NCI-H774 (cell line): ENCODE data around the gene ASIC1.
"Not testable (repeated sequence)": the region's sequence is repeated elsewhere in the genome, so short reads cannot be mapped to it uniquely, and the experiment has no call there.

ENCODE experiments used
- DNase-seq: peaks from one replicate; lab custom pipeline; 2025; lab: John Stamatoyannopoulos, UW

ASIC1 gene

DNA sequence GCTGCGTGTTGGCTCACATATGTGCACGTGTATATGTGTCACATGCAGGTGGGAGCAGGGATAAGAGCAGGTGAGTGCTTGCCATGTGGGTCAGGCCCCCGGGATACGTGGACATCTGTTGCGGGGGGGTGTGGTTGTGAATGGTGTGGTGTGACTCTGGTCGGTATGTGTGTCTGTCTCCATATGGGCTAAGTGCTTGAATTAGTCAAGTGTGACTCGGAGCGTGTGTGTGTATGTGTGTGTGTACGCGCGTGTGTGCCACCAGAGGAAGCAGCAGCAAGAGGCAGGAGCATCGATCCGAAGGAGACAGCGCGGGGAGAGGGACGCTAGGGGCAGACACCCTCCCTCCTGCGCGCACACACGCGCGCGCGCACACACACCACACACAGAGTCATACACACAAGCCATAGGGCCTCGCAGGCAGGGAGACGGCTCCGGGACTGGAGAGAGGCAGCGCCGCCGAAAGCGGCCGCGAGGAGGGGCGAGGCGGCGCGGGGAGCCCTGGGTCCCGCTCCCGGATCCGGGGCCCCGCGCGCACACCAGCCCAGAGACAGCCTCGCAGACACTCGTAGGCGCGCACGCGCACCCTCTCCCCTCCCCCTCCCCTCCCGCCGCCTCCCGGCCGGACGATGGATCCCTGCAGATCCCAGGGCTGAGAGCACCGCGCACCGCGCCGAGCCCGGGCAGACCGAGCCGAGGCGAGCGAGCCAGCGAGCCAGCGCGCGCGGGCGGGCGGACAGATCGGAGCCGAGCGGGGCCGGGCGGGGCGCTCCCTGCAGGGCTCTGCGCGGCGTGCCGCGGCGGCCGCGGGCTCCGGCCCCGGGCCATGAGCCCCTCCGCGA, at the start of gene ASIC1:
TSS of gene ASIC1 (plus strand) at position 597 of the 842 bp plus-strand sequence. CDS start 1,171 bp downstream, outside the sequence.
- DNase-seq: peak; percentile 57

DNA sequence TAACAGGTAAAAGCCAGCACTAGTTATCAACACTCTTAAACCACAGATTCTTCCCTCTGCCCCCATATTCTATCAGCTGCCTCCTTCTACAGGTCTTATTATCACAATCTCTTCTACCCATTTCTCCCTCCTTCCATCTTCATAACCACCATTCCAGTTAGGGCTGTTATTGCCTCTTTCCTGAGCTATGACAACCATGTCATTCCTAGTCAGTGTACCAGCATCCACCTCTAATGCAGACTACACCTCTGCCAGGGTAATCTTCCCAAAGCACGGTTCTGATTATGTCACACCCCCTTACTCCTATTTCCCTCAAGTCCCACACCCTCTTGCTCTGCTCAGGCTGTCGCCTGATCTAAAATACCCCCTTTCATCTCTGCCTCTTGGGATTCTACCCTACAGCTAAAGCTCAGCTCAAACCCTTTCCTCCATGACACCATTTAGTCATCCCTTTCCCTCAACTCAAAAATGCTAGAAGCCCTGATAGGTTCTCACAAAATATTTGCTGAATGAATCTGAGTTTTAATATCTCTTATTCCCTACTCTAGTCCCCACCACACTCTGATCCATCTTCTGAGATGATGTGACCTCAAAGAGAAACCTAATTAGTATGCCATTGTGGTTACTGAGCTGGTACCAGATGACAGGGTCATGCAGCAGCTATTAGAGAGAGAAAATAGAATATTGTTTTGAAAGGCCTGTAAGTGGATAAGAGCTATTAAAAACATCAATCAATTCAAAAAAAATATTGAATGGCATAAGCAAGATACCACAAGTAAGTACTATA, 43.8 kb upstream of the ASIC1 start:
- no peak for DNase-seq

DNA sequence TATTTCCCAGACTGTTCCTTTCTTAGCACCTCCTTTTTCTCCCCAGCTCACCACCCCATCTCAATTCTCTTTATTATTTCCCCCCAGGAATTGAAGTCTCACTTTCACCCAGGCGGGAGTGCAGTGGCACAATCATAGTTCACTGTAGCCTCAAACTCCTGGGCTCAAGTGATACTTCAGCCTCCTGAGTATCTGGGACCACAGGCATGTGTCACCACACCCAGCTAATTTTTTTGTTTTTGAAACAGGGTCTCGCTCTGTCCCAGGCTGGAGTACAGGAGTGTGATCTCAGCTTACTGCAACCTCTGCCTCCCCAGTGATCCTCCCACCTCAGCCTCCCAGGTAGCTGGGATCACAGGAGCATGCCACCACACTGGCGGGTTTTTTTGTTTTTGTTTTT, 43.1 kb upstream of the ASIC1 start:
- DNase-seq: no peak

DNA sequence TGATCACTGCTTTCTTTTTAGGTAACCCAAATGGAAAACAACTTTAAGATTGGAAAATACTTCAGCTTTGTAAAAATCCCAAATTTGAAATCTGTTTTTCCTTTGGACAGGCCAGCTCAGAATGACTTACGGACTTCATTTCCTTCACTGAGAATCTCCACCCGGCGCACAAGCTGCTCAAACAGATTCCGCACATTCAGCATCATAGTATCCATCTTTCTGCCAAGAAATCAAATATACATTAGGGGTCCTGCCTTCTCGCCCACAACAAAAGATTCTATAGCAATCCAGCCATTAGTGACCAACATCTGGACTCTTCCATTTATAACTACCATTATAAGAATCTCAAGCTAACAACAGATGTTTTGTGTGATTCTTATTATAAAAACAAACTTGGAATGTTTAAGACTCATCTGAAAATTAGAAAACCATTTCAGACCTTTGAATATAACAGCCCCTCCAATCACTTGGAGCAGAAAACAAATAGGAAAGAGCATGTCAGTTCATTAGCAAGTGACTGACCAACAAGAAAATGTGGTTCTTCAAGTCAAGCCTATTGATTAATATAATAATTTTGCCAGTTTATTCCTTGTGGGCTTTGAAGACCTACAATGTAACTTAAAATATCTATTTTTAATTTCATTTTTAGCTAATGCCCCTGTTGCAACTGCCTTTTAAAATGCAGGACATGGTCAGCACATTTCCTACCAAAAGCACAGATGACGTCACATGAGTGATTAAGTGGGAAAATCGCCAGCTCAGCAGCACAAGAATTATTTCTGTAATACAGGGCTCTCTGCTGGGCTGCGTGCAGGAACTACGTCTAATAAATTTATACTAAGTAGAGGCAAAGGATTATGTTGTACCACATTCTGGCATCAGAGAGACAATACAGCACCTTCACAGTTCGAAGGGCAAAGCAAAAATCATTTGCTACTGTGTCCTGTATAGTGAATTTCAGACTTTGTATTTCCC, 40.6 kb upstream of the ASIC1 start:
- DNase-seq: no peak

DNA sequence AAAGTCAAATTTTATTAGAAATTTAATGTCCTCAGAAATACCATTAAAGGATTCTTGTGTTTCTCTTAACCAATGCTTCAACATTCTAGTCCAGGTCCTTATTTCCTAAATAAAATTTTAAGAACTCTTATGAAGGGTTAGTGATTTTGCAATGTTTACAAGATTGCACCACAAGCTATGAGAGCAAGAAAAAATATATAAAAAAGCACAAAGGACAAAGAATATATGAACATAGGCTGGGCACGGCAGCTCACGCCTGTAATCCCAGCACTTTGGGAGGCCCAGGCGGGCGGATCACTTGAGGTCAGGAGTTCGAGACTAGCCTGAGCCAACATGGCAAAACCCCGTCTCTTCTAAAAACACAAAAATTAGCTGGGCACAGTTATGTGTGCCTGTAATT, 39.8 kb upstream of the ASIC1 start:
- DNase-seq: no peak

DNA sequence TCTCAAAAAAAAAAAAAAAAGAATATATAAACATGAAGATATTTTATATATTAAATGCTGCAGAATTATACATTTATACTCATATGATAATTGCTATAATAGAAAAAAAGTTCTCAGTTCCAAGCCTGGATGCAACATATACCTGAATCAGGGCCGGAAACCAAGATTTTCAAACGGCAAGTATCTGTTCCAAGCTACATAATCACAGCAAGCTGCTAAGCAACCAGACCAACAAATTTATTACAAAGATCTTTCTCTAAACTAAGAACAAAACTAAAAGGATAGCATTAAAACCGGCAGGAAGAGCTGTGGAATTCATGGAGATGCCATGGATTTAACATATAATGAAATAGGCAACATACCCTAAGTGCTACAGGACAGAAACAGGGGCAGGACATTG, 39.2 kb upstream of the ASIC1 start:
- DNase-seq: no peak

DNA sequence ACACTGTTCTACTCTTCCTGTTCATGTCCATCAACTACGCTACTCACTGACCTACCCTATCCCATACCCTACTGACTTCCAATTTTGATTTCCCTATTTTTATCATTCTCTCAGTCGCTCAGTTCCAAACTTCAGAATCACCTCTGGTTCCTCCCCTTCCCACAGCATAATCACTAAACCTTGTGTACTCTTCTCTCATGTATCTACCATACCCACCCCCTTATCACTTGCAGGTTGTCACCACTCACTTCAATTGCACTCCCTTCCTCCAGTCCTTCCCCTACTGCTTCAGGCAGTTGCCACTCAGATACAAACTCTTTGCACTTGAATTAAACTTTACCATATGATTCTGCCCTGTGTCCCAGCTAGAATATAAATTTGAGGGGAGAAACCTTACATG, 38.4 kb upstream of the ASIC1 start:
- no peak for DNase-seq

DNA sequence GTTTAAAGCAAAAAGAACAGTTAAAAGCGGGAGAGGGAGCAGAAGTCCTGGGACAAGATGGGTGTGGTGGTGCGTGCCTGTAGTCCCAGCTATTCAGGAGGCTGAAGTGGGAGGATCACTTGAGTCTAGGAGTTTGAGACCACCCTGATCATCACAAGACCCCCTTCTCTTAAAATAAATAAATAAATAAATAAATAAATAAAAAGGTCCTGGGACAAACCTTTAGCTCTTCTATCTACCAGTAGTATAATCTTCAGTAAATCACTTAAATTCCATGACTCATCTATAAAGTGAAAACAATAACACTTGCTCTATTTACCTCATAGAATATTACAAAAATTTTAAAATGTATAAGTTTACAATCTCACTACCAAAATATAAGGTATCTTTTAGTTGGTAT, 37.9 kb upstream of the ASIC1 start:
- DNase-seq: no peak

DNA sequence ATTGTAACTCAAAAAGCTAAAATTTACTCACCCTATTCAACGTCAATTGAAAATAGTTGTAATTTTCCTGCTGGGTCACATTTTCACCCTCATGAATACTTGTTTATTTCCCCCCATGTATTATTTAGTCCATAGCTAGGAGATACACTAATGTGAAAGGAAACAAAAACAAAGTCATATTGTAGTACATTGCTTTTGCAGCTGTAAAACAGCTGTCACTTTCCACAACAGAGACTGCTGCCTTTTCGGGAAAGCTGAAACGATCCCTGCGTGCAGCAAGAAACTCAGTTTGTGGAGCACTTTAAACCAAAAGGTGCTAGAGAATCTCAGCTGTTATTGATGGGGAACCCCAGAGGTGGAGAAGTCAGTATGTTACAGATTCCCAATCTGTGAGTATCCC, 36.4 kb upstream of the ASIC1 start:
- DNase-seq: no peak

DNA sequence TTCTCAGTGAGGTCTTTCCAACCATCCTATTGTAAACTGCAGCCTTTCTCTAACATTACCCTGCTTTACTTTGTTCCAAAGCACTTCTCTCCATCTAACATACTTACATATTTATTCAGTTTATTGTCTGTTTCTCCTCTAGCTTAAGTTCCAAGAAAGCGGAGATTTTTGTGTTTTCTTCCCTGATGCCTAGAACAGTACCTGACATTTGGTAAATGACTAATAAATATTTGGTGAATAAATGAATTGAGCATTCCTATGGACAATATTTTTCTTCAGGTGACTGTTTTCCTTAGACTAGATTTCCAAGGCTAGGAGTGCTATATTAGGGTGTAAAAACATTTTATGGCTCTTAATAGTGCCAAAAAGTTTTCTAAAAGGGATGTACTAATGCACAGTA, 34.5 kb upstream of the ASIC1 start:
- no peak for DNase-seq

DNA sequence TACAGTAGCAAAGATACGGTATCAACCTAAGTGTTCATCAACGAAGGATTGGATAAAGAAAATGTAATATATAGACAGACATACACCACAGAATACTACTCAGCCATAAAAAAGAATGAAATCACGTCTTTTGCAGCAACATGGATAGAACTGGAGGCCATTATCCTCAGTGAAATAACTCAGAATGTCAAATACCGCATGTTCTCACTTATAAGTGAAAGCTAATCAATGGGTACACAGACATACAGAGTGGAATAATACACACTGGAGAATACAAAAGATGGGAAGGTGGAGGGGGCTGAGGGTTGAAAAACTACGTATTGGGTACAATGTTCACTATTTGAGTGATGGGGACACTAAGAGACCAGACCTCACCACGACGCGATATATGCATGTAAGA, 33.2 kb upstream of the ASIC1 start:
- no peak for DNase-seq

DNA sequence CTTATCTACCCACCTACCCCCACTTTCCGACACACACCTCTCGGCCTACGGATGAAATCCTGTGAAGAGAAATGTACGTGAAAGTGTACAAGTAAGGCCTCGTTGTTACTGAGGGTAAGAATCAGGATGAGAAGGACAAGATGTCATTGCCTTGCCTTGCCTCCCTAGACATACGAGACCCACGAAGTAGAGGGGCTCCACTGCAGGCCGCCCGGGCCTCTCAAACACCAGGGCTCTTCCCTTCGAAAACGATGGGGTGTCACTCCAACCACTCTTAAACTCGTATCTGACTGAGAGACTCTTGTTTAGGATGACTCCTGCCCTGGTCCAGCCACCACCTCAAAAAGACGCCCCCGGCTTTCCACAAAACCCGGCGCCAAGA, 32.6 kb upstream of the ASIC1 start:
- DNase-seq: no peak

DNA sequence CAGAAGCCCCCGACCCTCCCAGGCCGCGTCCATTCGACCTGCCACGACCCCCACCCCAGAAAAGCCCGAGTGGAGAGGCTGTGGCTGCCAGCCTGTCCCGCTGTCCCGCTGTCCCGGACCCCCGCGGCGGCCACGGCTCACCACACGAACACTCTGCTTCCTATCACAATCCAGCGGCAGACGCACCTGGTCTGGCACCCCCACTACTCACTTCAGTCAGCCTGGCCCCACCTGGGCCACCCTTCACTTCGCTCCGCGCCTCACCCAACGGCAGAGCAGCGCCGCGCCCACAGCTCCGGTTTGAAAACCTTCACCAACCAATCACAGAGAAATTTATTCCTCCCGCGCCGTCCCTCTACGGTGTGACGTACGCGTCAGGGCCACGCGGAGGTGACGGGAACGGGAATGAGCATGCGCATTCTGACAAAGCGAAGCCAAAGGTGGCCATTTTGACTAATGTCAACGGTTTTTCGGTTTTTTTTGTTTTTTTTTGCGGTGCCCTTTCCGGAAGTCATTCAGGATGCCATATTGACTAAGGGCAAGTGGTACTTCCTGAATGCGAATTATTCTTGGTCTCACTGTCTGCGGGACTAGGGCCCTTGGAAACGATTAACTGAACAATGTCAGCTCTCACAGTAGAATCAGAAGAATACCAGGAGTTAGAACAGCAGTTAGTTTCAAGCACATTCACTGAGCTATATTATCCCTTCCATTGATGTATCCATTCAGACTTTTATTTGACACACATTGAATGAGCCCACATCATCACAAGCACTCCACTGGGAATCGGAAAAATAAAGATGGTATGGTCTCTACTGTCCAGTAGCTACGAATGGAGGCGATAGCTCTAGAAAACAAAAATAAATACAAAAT, 32.0 kb upstream of the ASIC1 start, which contains the start of gene RACGAP1:
TSS of gene RACGAP1 (minus strand) at position 308 of the 873 bp plus-strand sequence. CDS start 8,779 bp downstream, outside the sequence.
- DNase-seq: peak; percentile 100

DNA sequence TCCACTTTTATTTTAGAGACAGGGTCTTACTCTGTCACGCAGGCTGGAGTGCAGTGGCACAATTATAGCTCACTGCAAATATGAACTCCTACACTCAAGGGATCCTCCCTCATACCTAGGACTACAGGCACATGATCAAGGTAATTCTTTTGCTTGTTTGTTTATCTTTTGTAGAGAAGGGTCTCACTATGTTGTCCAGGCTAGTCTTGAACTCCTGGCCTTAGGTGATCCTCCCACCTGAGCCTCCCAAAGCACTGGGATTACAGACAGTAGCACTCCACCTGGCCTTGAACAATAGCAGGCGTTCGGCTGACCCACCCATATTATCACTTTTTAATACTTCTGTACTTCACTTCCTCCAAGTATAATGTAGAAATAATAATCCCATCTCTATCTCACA, 30.7 kb upstream of the ASIC1 start:
- DNase-seq: no peak

DNA sequence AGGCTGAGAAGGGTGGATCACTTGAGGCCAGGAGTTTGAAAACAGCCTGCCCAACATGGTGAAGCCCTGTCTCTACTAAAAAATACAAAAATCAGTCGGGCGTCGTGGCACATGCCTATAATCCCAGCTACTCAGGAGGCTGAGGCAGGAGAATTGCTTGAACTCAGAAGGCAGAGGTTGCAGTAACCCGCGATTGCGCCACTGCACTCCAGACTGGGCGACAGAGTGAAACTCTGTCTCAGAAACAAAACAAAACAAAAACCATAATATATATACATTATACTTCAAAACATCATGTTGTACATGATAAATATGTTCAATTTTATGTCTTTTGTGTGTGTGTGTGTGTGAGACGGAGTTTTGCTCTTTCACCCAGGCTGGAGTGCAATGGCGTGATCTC, 26.9 kb upstream of the ASIC1 start:
- not testable (repeated sequence) for DNase-seq

DNA sequence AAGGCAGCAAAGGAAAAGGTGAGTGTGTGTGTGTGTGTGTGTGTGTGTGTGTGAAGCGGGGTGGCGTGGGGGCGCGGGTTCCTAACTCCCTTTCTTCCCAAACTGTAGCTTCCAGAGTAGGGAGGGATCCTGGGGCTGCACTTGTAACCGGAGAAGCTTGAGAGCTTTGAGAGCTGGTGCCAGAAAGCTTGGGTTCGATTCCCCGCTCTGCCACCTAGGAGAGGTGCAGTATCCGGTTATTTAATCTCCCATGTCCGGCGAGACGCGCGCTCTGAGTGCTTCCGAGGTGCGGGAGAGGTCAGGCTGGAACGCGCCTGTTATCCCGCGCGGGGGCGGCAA, 24.9 kb upstream of the ASIC1 start:
- DNase-seq: no peak

DNA sequence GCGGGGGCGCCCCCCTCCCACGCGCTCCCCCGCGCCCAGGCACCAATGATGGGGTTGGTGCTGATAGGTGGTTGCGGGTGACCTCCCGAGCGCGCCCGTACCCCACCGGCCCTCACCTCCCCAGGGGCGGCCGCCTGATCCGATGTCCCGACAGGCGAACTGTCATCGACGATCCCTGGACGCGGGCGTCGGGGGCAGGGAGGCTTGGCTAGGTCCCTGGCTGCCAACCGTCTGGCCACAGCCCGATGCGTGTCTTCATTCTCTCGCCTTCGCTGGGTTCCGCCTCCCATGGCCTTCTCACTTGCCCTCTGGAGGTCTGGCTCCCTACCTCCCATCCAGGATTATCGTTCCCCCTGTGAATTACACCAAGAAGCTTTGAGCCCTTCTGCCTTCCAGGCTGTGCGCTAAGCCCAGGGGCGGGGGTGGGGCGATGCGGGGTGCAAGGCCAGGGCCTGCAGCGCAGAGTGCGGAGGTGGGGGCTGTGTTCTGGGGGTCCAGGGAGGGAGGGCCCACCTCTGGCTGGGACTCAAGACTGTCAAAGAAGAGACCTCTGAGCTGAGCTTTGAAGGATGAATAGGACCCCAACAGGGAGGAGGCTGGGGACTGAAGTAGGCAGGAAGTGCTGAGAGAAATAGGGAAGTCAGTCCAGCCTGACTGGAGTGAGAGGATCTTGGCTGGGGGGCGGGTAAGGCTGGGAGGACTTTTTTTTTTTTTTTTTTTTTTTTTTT, 24.4 kb upstream of the ASIC1 start:
- no peak for DNase-seq

DNA sequence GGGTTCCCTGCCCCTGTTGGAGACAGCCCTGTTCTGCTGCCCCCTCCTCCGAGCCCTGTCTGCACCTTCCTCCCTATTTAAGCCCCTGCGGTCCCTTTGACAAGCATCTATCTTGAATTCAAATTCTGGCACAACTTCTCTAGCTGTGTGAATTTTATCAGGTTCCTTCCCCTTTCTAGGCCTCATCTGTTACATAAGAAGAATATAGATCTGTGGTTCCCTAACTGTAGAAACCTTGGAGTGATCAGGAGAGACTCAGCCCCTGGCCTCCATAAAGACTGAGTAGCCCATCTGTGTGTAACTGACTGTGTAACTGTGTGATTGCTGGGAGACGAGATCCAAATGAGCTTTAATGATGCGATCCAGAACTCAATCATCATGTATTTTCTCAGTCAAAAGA, 19.1 kb upstream of the ASIC1 start:
- no peak for DNase-seq

DNA sequence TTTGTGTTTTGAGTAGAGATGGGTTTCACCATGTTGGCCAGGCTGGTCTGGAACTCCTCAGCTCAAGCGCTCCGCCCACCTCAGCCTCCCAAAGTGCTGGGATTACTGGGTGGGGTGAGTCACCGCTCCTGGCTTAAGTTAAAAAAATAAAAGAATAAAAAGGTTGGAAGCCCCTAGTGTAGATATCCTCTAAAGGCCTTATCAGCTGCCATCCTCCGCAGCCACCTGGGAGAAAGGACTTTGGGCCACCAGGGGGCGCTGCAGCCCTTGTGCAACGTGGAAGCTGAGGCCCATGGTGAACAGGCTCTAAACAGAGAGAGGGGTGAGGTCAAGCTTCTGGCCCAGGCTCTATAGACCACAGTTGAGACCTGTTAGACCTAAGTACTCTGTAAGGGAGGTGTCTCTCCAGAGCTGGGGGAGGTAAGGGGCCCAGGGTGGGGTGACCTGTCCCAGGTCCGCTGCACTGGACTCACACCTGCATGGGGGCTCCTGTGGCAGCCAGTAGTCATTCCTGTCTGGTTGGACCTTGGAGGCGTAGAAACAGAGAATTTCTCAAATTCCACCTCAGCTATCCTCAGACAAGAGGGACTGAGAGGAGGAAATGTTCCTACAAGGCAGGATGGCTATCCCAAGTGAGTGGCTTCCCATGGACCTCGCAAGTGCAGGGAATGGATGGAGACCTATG, 18.1 kb upstream of the ASIC1 start:
- DNase-seq: peak; percentile 75

DNA sequence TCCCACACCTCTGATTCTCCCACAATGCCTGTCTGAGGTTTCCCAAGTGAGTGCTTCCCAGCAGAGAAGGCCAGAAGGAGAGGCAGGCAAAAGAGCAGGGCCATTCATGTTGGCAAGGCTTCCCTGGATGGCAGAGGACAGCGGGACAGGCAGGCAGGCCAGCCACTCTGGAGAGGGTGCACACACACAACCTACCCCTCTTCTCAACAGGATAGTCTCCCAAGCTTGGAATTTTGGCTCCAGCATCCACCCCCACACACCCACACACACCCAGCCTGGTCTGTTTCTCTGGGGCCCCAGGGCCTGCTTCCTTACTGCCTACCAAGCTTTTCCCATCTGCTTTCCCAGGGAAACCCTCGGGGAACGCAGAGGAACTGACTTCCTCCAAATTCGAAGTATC, 16.7 kb upstream of the ASIC1 start:
- no peak for DNase-seq
